CD4-positive, alpha-beta T cell (primary cell): ENCODE measurements around the gene SHH. TPM values are rescaled to one million over a fixed set of nuclear protein-coding genes. Genes with fewer than 3 reads are reported as not detected.

Experiments used
- ATAC-seq: fragments of 200-7000 bp; cut with Tn5 transposase; one replicate; pipeline ENCODE4 v1.10.0; 2022; ENCODE audit warnings: mild to moderate bottlenecking; ENCODE audit not compliant: poor library complexity
- CTCF ChIA-PET: fragments of 350-600 bp; sonication (Branson Sonifier 250); formaldehyde crosslinking; loops from one replicate; lab custom pipeline; 2021; ENCODE audit warnings: antibody characterized with exemption, inconsistent platforms; lab: Charles Lee
- POLR2A ChIA-PET: fragments of 350-600 bp; sonication (Branson Sonifier 250); formaldehyde crosslinking; loops from one replicate; lab custom pipeline; 2021; ENCODE audit warnings: antibody characterized with exemption, inconsistent platforms; lab: Charles Lee
- DNase-seq, 14 experiments: peaks; one replicate each; pipeline ENCODE4 v3.0.0-alpha.2; 2013 to 2020; ENCODE audit warnings: mixed read lengths in 2 of 14
- H3K27ac ChIP-seq, 2 donors: one replicate each; pipeline versions ENCODE4 v1.5.1 to v1.7.0; 2013; ENCODE audit warnings: low read length in 2 of 2, low read depth in 1 of 2, mild to moderate bottlenecking in 1 of 2
- H3K27me3 ChIP-seq, 2 experiments: 1 replicate in 1 of 2; 2 replicates in 1 of 2; pipeline versions ENCODE4 v1.6.1 to v1.7.0; 2013; ENCODE audit warnings: low read length in 2 of 2, control low read depth in 1 of 2, mild to moderate bottlenecking in 1 of 2, moderate library complexity in 1 of 2; ENCODE audit not compliant: insufficient read depth in 2 of 2, control insufficient read depth in 1 of 2
- H3K36me3 ChIP-seq: one replicate; pipeline ENCODE4 v1.6.1; 2013; ENCODE audit warnings: low read length, control low read depth; ENCODE audit not compliant: insufficient read depth
- H3K4me1 ChIP-seq: one replicate; pipeline ENCODE4 v1.6.1; 2013; ENCODE audit warnings: low read length, control low read depth; ENCODE audit not compliant: insufficient read depth
- H3K4me3 ChIP-seq: one replicate; pipeline ENCODE4 v1.5.1; 2013; ENCODE audit warnings: mild to moderate bottlenecking, low read length, moderate library complexity
- H3K9me3 ChIP-seq, 2 experiments: 1 replicate in 1 of 2; 2 replicates in 1 of 2; pipeline versions ENCODE4 v1.6.1 to v1.7.0; 2013; ENCODE audit warnings: low read length in 2 of 2, mild to moderate bottlenecking in 2 of 2, control low read depth in 1 of 2, moderate library complexity in 1 of 2; ENCODE audit not compliant: control insufficient read depth in 1 of 2, insufficient read depth in 1 of 2
- H3K27ac Mint-ChIP-seq: one replicate; pipeline ENCODE4 v1.8.0; 2020; ENCODE audit warnings: mixed read lengths
- H3K27me3 Mint-ChIP-seq: one replicate; pipeline ENCODE4 v1.8.0; 2021; ENCODE audit warnings: mixed read lengths
- H3K36me3 Mint-ChIP-seq: one replicate; pipeline ENCODE4 v1.8.0; 2021; ENCODE audit warnings: low read depth, mixed read lengths
- H3K4me1 Mint-ChIP-seq: one replicate; pipeline ENCODE4 v1.8.0; 2021; ENCODE audit warnings: low read depth, mixed read lengths
- H3K4me3 Mint-ChIP-seq: one replicate; pipeline ENCODE4 v1.8.0; 2020; ENCODE audit warnings: mild to moderate bottlenecking, mixed read lengths
- H3K9me3 Mint-ChIP-seq: one replicate; pipeline ENCODE4 v1.8.0; 2020; ENCODE audit warnings: mixed read lengths
- intact Hi-C, 2 experiments: fragments of 100-400 bp; cut with DNase I in 1 of 2; cut with micrococcal nuclease in 1 of 2; formaldehyde crosslinking; loops; one replicate each; pipeline versions ENCODE4 v1.15.1 to v1.9.0; 2023 to 2025; cut with DNase I, micrococcal nuclease
- total RNA-seq, 174 experiments: library from RNA in 2 of 174; stranded (reverse) in 2 of 174; gene quantifications; one replicate each; pipeline ENCODE4 v1.2.3 and lab custom pipeline; 2021 to 2026
- TF ChIP-seq, protein P1 (sequence below): fragments of 200-600 bp; IDR thresholded peaks from one replicate; pipeline ENCODE4 v1.8.0; 2022; ENCODE audit warnings: antibody characterized with exemption, mild to moderate bottlenecking

SHH gene
- total RNA-seq, 2 experiments from 2014 or later = not detected

DNA sequence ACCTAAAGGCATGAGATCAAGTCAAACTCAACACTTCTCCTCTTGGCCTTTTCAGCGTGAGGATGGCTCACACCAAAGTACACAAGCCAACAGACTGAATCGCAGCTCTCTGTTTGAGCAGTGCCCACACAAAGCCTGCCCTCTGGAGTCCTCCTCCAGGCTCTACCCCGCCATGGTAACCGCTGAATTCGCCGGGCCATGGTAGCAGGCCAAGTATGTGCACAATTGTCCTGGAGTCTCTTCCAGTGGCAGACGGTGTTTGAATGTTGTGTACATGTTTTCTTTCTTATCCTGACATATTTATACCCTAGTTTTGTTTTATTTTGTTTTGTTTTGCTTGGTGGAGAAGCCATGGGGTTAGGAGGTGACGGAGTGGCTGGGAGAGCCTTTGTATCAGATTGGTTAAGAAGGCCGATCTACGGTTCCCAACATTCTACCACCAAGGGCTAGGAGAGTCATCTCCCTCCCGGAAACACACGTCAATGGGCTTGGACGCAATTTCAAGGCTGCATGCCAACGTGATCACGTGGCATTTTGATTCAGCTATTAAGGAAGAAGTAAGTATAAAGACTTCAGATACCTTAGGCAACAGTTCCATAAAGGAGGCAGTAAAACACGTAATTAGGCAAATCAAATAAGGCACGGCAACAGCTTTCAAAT, 12.1 kb upstream of the SHH start:
- no peak for ATAC-seq
- H3K4me1 ChIP-seq = no peaks in the 10 kb centered on the region
- H3K9me3 Mint-ChIP-seq = no peaks in the 10 kb centered on the region
- no peak overlapping the region for H3K27ac Mint-ChIP-seq
- ChIA-PET POLR2A (no interaction called here), CTCF (no interaction called here)
- TF ChIP-seq, protein P1, sequence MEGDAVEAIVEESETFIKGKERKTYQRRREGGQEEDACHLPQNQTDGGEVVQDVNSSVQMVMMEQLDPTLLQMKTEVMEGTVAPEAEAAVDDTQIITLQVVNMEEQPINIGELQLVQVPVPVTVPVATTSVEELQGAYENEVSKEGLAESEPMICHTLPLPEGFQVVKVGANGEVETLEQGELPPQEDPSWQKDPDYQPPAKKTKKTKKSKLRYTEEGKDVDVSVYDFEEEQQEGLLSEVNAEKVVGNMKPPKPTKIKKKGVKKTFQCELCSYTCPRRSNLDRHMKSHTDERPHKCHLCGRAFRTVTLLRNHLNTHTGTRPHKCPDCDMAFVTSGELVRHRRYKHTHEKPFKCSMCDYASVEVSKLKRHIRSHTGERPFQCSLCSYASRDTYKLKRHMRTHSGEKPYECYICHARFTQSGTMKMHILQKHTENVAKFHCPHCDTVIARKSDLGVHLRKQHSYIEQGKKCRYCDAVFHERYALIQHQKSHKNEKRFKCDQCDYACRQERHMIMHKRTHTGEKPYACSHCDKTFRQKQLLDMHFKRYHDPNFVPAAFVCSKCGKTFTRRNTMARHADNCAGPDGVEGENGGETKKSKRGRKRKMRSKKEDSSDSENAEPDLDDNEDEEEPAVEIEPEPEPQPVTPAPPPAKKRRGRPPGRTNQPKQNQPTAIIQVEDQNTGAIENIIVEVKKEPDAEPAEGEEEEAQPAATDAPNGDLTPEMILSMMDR = no peak
- no peak overlapping the region for H3K4me3 ChIP-seq
- intact Hi-C loops = no loop called here
- H3K36me3 ChIP-seq = no peaks in the 10 kb centered on the region
- no peak for DNase-seq
- H3K36me3 Mint-ChIP-seq = no peaks in the 10 kb centered on the region
- no peaks in the 10 kb centered on the region for H3K4me1 Mint-ChIP-seq
- H3K4me3 Mint-ChIP-seq = no peak overlapping the region
- peaks cover 30% of the 10 kb centered on the region for H3K27me3 Mint-ChIP-seq
- H3K27me3 ChIP-seq = peaks cover 0 to 4% of the 10 kb centered on the region in 2 experiments
- no peak overlapping the region for H3K27ac ChIP-seq
- no peaks in the 10 kb centered on the region for H3K9me3 ChIP-seq

DNA sequence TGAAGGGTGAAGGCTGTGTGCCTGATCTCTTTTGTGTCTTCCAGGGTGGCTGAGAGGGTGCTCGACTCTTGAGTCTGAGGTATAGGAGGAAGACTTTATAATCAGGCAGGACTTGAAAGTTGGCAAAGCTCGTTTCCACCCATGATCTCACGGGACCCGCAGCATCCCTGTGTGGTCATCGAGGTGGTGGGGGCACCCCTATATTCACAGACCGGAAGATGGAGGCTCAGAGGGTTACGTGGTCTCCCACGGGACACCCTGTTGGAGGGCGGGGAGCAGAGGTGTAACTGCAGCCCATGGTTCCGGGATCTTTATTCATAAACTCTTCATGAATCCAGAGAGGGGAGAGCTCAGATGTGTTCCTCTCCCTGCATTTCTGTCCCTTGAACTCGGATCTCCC, 9.6 kb upstream of the SHH start:
- H3K36me3 ChIP-seq = no peaks in the 10 kb centered on the region
- no peaks in the 10 kb centered on the region for H3K4me1 ChIP-seq
- DNase-seq = no peak
- peaks cover 36% of the 10 kb centered on the region for H3K27me3 Mint-ChIP-seq
- ChIA-PET POLR2A (no interaction called here), CTCF (no interaction called here)
- H3K27ac ChIP-seq = no peak overlapping the region
- no peak for ATAC-seq
- intact Hi-C loops = no loop called here
- no peak overlapping the region for H3K27ac Mint-ChIP-seq
- H3K36me3 Mint-ChIP-seq = no peaks in the 10 kb centered on the region
- H3K9me3 ChIP-seq = peaks cover 0 to 17% of the 10 kb centered on the region in 2 experiments
- no peak overlapping the region for H3K4me3 Mint-ChIP-seq
- peaks cover 0 to 4% of the 10 kb centered on the region in 2 experiments for H3K27me3 ChIP-seq
- no peak overlapping the region for H3K4me3 ChIP-seq
- TF ChIP-seq, protein P1 = no peak
- H3K9me3 Mint-ChIP-seq = no peaks in the 10 kb centered on the region
- no peaks in the 10 kb centered on the region for H3K4me1 Mint-ChIP-seq

DNA sequence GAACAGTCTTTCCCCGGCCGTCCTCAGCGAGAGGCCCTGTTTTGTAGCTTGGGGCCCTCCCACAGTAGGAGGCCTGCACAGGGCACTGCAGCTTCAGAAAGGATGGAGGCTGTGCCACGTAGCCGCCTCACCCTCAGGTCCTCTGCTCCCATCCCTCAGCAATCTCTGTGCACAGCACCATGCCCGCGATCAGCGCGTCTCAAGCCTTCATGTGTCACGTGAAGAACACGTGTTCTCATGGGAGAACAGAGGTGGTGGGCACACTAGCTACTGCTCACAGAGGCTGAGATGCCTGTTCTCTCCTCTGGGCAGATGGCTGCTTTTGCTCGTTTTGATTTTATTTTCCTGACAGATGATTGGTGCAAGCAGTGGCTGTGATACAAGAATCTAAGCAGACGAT, 8.5 kb upstream of the SHH start:
- Mint-ChIP-seq H3K4me1 (no peaks in the 10 kb centered on the region), H3K27ac (no peak overlapping the region), H3K9me3 (no peaks in the 10 kb centered on the region), H3K36me3 (no peaks in the 10 kb centered on the region), H3K27me3 (peaks cover 36% of the 10 kb centered on the region), H3K4me3 (no peak overlapping the region)
- TF ChIP-seq, protein P1 = no peak
- Histone ChIP-seq H3K9me3 (peaks cover 0 to 17% of the 10 kb centered on the region in 2 experiments), H3K27me3 (peaks cover 2 to 4% of the 10 kb centered on the region in 2 experiments), H3K36me3 (no peaks in the 10 kb centered on the region), H3K4me1 (no peaks in the 10 kb centered on the region), H3K27ac (no peak overlapping the region), H3K4me3 (no peak overlapping the region)
- no peak for DNase-seq
- ChIA-PET POLR2A (no interaction called here), CTCF (no interaction called here)
- intact Hi-C loops = no loop called here
- no peak for ATAC-seq
